ENCODE measurements around the gene RUNX2.

- TF ChIP-seq TOX (CRISPR knock-in tag; IDR thresholded peaks at IDR 0.05; ENCODE audit: borderline replicate concordance) = no peak
- no peak for TF ChIP-seq ZFP30 (CRISPR knock-in tag; IDR thresholded peaks at IDR 0.05)
- no peak for TF ChIP-seq ARNTL (CRISPR knock-in tag; IDR thresholded peaks at IDR 0.05; ENCODE audit: borderline replicate concordance, low read depth)
- TF ChIP-seq ZNF8 (CRISPR knock-in tag; IDR thresholded peaks at IDR 0.05) = no peak
- TF ChIP-seq ZNF70 (CRISPR knock-in tag; IDR thresholded peaks at IDR 0.05) = no peak
- TF ChIP-seq CSDC2 (CRISPR knock-in tag; IDR thresholded peaks at IDR 0.05) = no peak
Observed at GRCh38 chr6:45543298-45544235, 215.4 kb downstream of the RUNX2 start.
